Measurements from ENCODE around the gene CPVL.

- TF ChIP-seq CTCF (IDR thresholded peaks at IDR 0.05; ENCODE audit: borderline replicate concordance, extremely low read depth, low read length, poor library complexity, severe bottlenecking) (no peak), EZH2 (IDR thresholded peaks at IDR 0.05; ENCODE audit: borderline replicate concordance, low read depth, low read length, severe bottlenecking) (no peak)
Measured at GRCh38 chr7:29035044-29035740, 111.1 kb downstream of the CPVL start.
